ENCODE data around the gene CFDP1. TPM values are rescaled to one million over a fixed set of nuclear protein-coding genes. Genes with fewer than 3 reads are reported as not detected.
A peak's percentile ranks its signal among the peaks of the same experiment; 100 is the strongest.

The CFDP1 gene
- polyA plus RNA-seq (ENCODE audit: insufficient read length in 3 of 3): 100 to 1,000 TPM; 148 to 189 (median 174) TPM
- long read RNA-seq, donor 1, transcript CFDP1-201 (7 exons, 1,275 nt): major isoform, 54 of 111 reads
- long read RNA-seq, donor 1, transcript CFDP1-209 (3 exons, 663 nt): minor isoform, 6 of 111 reads
- long read RNA-seq, donor 1, partial matches to known transcripts: 49 of 111 reads
- long read RNA-seq, donor 1, other reads (novel, unspliced or antisense): 0 of 111 reads
- long read RNA-seq, donor 2, transcript CFDP1-207 (5 exons, 1,167 nt): minor isoform, 5 of 108 reads
- long read RNA-seq, donor 2, transcript CFDP1-201 (7 exons, 1,275 nt): major isoform, 56 of 108 reads
- long read RNA-seq, donor 2, partial matches to known transcripts: 43 of 108 reads
- long read RNA-seq, donor 2, other reads (novel, unspliced or antisense): 0 of 108 reads
- long read RNA-seq, donor 3, transcript CFDP1-201 (7 exons, 1,275 nt): major isoform, 47 of 95 reads
- long read RNA-seq, donor 3, partial matches to known transcripts: 44 of 95 reads
- long read RNA-seq, donor 3, other reads (novel, unspliced or antisense): 0 of 95 reads
- long read RNA-seq, donor 4, transcript CFDP1-201 (7 exons, 1,275 nt): major isoform, 50 of 92 reads
- long read RNA-seq, donor 4, transcript CFDP1-209 (3 exons, 663 nt): minor isoform, 7 of 92 reads
- long read RNA-seq, donor 4, partial matches to known transcripts: 34 of 92 reads
- long read RNA-seq, donor 4, other reads (novel, unspliced or antisense): 0 of 92 reads
- long read RNA-seq, donor 5, transcript CFDP1-201 (7 exons, 1,275 nt): major isoform, 24 of 68 reads
- long read RNA-seq, donor 5, partial matches to known transcripts: 39 of 68 reads
- long read RNA-seq, donor 5, other reads (novel, unspliced or antisense): 0 of 68 reads
- long read RNA-seq, donor 6, transcript CFDP1-201 (7 exons, 1,275 nt): major isoform, 47 of 103 reads
- long read RNA-seq, donor 6, partial matches to known transcripts: 50 of 103 reads
- long read RNA-seq, donor 6, other reads (novel, unspliced or antisense): 0 of 103 reads
- long read RNA-seq, donor 7, transcript CFDP1-201 (7 exons, 1,275 nt): major isoform, 36 of 153 reads
- long read RNA-seq, donor 7, partial matches to known transcripts: 110 of 153 reads
- long read RNA-seq, donor 7, other reads (novel, unspliced or antisense): 0 of 153 reads
- long read RNA-seq, donor 8, transcript CFDP1-201 (7 exons, 1,275 nt): major isoform, 28 of 52 reads
- long read RNA-seq, donor 8, partial matches to known transcripts: 22 of 52 reads
- long read RNA-seq, donor 8, other reads (novel, unspliced or antisense): 0 of 52 reads
- long read RNA-seq, donor 9, transcript CFDP1-201 (7 exons, 1,275 nt): major isoform, 57 of 117 reads
- long read RNA-seq, donor 9, partial matches to known transcripts: 55 of 117 reads
- long read RNA-seq, donor 9, other reads (novel, unspliced or antisense): 0 of 117 reads
- long read RNA-seq, donor 10, transcript CFDP1-201 (7 exons, 1,275 nt): major isoform, 38 of 87 reads
- long read RNA-seq, donor 10, partial matches to known transcripts: 45 of 87 reads
- long read RNA-seq, donor 10, other reads (novel, unspliced or antisense): 0 of 87 reads
- long read RNA-seq, donor 11, transcript CFDP1-201 (7 exons, 1,275 nt): major isoform, 27 of 79 reads
- long read RNA-seq, donor 11, transcript CFDP1-209 (3 exons, 663 nt): minor isoform, 7 of 79 reads
- long read RNA-seq, donor 11, partial matches to known transcripts: 42 of 79 reads
- long read RNA-seq, donor 11, other reads (novel, unspliced or antisense): 0 of 79 reads
- long read RNA-seq, donor 12, transcript CFDP1-201 (7 exons, 1,275 nt): major isoform, 59 of 86 reads
- long read RNA-seq, donor 12, transcript CFDP1-209 (3 exons, 663 nt): minor isoform, 7 of 86 reads
- long read RNA-seq, donor 12, partial matches to known transcripts: 17 of 86 reads
- long read RNA-seq, donor 12, other reads (novel, unspliced or antisense): 0 of 86 reads
- long read RNA-seq, donor 13, transcript CFDP1-201 (7 exons, 1,275 nt): major isoform, 10 of 106 reads
- long read RNA-seq, donor 13, partial matches to known transcripts: 94 of 106 reads
- long read RNA-seq, donor 13, other reads (novel, unspliced or antisense): 0 of 106 reads
- long read RNA-seq, donor 14: 0 reads
- long read RNA-seq, donor 15: 0 reads
- long read RNA-seq, donor 16, transcript CFDP1-207 (5 exons, 1,167 nt): minor isoform, 5 of 131 reads
- long read RNA-seq, donor 16, transcript CFDP1-201 (7 exons, 1,275 nt): major isoform, 57 of 131 reads
- long read RNA-seq, donor 16, partial matches to known transcripts: 68 of 131 reads
- long read RNA-seq, donor 16, other reads (novel, unspliced or antisense): 0 of 131 reads

DNA sequence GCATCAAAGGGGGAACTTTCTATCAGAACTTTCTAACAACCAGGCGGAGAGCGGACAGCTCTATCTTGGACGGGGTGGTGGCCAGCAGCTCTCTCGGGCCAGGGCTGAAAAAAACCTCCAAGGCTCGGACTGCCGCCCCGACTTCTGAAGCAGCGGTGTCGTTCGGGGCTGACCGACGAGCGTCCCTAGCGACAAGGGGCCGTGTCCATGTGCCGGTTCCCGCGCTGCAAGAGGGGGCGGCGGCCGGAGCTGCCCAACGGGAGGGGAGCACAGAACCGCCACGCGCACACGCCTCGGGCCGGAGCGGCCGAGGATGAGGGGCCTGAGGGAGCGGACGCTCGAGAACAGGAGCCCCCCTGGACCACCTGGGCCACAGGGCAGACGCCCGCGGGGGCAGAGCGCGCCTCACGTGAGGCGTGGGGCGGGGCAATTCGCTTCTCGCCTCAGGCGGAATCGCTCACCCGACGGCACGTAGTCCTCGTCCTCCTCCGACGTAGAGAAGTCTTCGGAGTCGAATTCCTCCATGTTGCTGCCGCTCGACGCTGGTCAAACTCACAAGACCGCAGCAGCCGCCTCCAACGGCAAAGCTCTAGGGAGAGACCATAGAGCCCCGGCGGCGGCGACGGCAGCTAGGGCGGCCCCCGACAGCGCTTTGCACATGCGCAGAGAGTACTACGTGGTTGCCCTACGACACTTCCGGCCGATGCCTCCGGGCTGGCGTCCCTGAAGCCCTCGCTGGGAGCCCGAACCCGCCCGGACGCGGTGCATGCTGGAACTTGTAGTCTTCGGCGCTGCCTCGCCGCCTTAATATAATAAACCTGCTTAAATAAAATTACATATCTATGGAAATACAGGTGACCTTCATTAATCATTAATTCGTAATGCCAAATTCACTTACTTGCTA, at the start of gene CFDP1:
Gene CFDP1 (minus strand): TSS at position 676 of the 904 bp plus-strand sequence. CDS start 151 bp downstream, at position 525.
- peak; percentile 95 for DNase-seq

DNA sequence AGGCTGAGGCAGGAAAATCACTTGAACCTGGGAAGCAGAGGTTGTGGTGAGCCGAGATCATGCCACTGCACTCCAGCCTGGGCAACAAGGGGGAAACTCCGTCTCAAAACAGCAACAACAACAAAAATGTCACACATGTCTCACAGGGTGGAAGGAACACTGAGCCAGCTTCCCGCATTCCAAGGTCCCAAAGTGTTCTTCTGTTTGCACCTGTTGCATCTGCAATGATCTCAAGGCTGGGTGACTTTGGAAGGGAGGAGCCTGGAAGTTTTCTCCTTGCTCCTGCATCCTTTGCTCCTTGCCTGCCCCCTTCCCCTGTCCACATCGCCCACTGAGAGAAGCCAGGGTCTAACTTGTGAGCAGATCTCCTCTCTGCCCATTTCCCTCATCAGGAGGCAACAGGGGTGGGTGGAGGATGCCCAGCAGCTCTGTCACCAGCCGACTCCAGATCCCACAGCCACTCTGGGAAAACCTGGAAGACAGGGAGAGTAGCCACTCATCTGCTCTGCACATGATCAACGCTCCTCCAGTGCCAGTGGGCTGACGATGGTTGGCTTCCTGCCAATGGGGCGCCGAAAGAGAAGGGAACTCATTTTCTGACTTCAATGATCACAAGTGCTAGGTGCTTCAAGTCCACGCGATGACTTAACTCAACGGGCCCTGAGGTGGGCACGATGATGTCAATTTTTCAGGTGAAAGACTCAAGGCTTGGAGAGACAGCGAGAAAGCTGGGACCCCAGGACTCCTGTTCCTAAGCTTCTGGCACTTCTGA, 49.3 kb upstream of the CFDP1 start:
- no peak for DNase-seq

DNA sequence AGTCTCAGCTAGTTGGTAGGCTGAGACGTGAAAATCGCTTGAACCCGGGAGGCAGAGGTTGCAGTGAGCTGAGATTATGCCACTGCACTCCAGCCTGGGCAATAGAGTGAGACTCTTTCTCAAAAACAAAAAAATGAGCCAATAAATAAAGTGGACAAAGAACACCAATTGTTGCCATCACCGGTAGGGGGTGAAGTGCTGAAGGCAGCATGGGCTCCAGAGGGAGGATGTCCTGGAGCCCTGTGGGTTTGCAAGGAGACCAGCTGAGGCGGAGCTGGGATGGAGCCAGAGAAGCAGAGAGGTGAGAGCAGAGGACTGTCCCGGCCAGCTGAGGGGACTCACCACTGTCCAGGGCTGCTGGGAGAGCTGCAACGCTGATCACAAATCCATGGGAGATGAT, 48.2 kb upstream of the CFDP1 start:
- DNase-seq: no peak

DNA sequence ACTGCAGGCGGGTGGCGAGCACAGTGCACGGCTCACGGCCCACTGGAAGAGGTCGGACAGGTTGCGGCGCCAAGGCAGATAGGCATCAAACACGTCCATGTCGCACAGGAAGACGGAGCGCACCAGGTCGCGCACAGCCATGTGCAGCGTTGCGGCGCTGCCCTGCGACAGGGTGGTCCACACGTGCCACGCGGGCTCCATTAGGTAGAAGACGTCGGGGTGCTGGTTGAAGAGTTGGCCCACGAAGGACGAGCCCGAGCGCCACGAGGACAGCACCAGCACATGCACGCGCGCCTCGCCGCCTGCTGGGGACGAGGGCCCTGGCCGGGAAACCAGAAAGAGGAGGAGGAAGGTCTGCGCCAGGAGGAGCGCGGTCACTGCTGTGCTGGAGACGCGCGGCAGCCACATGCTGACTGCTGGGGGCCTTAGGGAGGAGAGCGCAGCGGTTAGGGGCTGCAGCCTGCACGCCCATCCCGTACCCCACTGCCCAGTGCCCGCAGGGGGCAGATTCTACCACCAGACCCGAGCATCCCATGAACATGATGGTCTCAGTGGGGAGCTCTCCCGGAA, 46.2 kb upstream of the CFDP1 start:
- no peak for DNase-seq

DNA sequence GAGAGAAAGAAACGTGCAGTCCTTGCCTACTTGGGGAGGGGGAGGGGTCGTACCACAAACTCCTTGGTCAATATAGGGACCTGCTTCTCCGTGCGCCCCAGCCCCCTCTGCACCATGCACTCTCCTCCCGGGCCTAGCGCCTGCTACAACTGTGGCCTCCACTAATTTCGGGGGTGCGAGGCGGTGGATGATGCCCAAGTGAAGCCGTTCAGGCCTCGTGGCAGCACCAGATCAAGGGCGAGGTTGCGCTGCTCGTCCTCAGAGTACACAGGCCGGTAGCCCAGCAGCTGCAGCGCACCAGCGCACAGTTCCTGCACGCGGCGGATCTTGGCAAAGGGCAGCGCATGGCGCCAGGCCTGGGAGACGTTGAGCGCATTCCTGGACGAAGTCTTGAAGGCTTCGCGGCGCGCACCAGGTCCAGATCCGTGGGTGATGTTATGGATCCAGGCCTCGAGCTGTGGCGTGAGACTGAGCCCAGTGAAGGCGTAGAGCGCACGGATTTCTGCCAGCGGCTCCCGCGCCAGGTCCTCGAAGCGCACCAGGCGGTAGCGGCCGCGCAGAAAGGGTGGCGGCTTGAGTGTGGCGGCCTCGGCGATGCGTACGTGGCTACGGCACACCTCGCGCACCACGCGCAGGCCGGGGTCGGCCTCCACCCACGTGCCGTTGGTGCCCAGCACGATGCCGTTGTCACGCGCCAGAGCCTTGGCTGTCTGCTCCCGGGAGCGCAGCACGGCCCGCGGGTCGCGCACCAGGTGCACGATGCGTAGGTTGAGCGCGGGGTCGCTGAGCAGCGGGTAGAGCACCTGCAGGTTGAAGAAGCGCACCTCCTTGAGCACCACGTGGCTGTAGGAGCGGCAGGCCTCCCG, 45.4 kb upstream of the CFDP1 start:
- DNase-seq: no peak

DNA sequence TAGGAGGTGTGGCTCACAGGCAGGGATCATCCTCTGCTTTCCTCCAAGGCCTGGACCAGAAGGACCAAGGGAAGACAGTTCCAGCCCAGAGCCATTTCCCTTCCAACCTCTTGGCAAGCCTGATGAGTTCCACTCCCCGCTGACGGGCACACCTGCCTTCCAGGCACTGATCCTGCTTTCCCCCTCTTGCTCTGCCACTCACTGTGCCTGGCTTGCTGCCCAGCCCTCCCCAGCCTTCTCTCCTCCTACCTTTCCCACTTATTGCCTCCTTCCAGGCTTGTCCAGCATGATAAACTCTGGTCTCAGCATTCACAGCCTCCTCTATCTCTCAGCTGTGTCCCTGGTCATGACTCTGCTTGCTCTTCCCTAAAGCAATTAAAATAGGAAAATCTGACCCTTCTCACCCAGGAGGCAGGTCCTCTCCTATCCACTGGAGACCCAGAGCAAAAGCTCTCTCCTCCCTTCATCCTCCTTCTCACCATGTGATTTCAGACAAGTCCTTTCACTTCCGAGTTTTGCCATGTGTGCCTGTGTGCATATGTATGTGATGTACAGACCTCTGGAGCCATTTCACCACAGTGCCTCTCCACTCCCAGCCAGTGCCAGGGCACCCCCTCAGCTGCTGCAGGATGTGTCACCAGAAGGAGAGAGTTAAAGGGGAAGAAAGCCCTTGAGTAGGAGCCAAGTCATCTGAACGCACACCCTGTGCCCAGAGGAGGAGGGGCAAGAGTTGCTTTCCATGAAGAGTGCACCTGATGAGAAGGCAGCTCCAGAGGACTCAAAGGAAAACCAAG, 44.6 kb upstream of the CFDP1 start:
- no peak for DNase-seq

DNA sequence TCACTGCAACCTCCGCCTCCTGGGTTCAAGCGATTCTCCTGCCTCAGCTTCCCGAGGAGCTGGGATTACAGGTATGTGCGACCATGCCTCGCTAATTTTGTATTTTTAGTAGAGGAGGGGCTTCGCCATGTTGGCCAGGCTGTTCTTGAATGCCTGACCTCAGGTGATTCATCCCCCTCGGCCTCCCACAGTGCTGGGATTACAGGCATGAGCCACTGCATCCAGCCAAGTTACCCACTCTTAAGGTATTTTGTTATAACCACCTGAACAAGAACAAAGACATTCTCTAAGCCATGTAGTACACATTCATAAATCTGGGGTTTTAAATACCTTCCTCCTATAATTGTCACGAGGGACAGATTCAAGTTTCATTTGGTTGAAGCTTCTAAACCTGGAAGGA, 43.5 kb upstream of the CFDP1 start:
- DNase-seq: no peak

DNA sequence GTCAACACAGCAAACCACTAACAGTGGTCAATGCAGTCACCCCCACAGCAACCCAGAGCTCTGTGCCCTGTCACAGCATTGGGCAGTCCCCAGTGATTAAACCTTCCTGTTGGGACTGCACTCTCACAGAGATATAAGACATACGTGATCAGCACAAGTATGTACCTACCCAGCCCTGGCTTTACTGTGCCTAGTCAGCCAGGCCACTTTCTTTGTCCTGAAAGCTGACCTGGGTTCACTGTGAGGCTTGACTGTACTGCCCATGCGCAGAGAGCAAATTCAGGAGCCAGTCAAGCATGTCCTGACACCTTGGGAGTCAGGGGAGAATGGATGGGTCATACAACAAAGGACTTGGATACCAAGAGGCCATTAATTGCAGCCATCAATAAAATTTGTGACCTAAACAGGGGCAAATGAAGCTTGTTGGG, 42.1 kb upstream of the CFDP1 start:
- DNase-seq: no peak

DNA sequence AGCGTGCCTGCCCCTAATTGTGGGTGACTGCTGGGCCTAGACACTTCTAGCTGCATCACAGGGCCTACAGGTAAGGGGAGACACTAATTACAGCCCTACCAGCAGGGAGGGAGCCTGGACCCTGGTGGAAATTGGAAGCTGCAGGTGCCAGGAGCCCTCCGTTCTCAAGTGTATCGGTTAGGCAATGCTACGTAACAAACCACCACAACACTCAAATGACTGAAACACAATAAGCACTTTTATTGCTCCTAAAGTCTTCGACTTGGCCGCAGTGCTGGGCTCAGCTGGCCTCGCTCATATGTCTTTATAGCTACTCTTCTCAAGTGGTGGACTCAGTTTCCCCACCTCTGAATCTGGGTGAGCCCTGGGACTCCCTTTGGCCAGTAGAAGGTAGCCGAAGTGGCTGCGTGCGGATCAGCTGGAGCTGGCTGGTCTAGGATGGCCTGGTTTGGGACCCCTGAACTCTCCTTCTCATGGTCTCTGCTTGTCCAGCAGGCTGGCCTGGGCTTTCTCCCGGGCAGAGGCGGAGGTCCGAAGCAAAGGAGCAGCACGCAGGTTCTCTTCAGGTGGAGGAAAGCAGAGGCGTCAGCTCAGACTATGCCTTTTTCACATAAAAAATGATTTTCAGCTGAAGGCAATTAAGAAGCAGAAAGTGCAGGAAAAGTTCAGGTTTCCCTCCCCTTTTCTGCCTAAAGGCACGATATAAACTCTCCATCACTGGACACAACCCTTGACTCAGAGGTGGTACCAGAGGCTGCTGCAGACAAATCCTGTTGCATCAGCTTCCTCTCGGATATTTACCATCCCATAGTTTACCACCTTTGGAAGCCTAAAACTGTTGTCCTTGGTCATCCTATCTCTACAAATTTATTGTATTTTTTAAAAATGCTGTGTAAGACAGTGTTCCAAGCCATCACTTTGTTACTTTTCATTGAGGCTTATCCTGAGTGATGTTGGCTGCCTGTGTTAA, 39.9 kb upstream of the CFDP1 start:
- no peak for DNase-seq

DNA sequence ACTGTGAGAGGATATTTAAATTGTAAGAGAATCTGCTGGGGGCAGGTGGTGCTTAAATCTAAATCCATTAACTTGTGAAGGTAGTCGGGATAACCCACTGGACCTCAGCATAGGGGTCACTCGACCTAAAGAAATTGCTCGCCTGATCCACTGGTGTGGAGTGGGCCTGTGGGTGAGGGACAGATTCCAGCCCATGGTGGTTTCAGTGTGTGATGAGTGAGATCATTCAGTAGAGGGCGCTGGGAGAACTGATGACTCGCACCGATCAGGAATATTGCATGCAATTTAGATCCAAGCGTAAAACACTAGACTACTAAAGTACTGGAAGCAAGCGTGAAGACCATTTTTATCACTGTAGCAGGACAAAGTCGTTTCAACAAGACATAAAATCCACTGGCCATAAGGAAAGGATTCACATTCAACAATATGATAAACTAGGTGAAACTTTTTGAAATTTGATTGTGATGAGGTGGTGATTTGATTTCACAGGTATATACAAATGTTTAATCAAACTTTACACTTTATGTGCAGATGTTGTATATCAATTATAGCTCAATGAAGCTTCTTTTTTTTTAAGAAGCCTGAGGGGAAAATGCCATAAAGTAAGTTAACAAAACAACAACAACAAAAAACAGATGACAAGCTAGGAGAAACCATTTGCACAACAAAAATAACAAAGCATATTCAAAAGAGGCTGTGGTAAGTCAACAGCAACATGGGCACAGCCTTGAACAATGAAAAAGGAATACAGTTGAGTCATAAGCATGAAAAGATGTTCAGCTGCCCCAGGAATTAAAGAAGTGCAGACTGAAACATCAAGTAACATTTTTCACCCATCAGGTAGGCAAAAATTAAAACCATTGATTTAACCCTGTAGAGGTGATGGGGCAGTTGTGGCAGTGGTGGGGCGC, 38.7 kb upstream of the CFDP1 start:
- no peak for DNase-seq

DNA sequence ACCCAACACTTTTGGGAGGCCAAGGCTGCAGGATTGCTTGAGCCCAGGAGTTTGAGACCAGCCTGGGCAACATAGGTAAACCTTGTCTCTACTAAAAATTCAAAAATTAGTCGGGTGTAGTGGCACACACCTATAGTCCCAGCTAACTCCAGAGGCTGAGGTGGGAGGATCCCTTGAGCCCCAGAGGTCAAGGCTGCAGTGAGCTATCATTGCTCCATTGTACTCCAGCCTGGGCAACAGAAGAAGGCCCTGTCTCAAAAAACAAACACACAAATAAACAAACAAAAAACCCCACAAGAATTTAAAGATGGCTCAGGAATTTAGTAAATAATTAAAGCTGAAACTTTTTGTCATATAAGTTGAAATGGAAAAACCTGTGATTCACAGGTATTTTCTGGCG, 33.5 kb upstream of the CFDP1 start:
- DNase-seq: no peak

DNA sequence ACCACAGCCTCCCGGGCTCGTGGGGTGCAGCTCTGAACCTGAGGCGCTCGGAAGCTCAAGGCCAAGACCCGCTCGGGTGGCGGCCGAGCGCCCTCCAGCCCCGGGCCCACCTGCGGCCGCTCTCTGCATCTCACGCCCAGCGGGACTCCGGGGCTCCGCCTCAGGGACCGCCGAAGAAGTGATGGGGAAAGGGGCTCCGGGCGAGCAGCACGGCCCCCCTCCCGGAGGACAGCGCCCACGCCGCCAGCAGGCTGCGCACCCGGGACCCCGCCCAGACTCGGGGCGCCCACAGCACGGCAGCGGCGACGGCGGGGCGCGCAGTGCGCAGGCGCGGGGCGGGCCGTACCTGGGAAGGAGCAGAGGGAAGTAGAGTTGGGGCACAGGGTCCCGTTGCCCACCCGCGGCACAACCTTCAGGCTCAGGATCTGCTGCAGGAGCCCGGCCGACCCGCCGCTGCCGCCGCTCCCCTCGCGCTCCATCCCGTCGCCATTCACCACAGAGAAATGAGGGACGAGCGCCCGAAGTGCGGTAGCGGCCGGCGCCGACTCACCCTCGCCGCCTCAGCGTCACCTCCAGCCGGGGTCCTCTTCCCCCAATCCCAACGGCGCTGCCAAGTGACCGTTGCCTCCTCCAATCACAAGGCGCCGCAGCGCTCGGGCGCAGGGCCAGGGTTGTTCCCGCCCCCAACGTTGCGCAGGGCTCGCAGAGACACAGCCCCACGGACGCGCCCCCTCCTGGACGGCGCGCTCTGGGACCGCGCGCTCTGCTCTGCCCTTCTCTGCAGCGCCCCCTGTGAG, 31.0 kb upstream of the CFDP1 start, which contains the start of gene TMEM170A:
Gene TMEM170A (minus strand): TSS at position 568 of the 797 bp plus-strand sequence. CDS start 89 bp downstream, at position 479.
- peak; percentile 98 for DNase-seq
